NB4 (cell line): Measurements from ENCODE around the gene AKAP6.

Source experiments
- MYC ChIP-seq: IDR thresholded peaks from 2 replicates; pipeline ENCODE4 v1.6.1; 2011; ENCODE audit warnings: low read depth, low read length
- POLR2A ChIP-seq: IDR thresholded peaks from 2 replicates; pipeline ENCODE4 v1.6.1; 2011; ENCODE audit warnings: mild to moderate bottlenecking; ENCODE audit not compliant: insufficient read length; ENCODE audit errors: extremely low read depth
- TF ChIP-seq, protein P1 (sequence below): IDR thresholded peaks from 2 replicates; pipeline ENCODE4 v1.6.1; 2011; ENCODE audit warnings: low read depth, low read length
- TF ChIP-seq, protein P2 (sequence below): IDR thresholded peaks from one replicate; pipeline ENCODE4 v1.5.1; 2012; ENCODE audit warnings: low read depth, low read length

DNA sequence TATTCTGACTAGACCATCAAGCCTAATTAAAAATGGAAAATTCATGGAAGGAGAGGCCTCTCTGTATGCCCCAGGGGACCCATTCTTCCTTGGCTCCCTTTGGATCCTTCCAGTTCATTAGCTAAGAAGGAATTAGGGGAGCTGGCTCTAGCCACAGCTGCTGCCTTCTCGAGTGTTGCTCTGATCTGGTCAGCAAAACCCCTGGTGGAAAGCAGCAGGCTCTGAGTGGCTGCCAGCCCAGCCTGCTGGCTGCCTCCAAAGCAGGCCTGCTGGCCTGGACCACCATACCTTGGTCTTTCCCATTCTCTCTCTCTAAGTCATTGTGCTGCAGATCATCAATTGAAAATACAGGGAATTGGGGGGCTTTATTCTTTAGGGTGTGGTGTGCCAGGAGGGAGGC, 29.0 kb upstream of the AKAP6 start:
- TF ChIP-seq, protein P1, sequence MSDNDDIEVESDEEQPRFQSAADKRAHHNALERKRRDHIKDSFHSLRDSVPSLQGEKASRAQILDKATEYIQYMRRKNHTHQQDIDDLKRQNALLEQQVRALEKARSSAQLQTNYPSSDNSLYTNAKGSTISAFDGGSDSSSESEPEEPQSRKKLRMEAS, result no peak
- TF ChIP-seq, protein P2, sequence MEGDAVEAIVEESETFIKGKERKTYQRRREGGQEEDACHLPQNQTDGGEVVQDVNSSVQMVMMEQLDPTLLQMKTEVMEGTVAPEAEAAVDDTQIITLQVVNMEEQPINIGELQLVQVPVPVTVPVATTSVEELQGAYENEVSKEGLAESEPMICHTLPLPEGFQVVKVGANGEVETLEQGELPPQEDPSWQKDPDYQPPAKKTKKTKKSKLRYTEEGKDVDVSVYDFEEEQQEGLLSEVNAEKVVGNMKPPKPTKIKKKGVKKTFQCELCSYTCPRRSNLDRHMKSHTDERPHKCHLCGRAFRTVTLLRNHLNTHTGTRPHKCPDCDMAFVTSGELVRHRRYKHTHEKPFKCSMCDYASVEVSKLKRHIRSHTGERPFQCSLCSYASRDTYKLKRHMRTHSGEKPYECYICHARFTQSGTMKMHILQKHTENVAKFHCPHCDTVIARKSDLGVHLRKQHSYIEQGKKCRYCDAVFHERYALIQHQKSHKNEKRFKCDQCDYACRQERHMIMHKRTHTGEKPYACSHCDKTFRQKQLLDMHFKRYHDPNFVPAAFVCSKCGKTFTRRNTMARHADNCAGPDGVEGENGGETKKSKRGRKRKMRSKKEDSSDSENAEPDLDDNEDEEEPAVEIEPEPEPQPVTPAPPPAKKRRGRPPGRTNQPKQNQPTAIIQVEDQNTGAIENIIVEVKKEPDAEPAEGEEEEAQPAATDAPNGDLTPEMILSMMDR, result no peak
- no peak for TF ChIP-seq POLR2A
- TF ChIP-seq MYC, result no peak
